T1000 (cell line): ENCODE measurements around the gene AMOTL2.
A peak's percentile ranks its signal among the peaks of the same experiment; 100 is the strongest.

Experiments used
- DNase-seq: peaks from one replicate; lab custom pipeline; 2025; ENCODE audit warnings: mixed read lengths; lab: John Stamatoyannopoulos, UW

The AMOTL2 gene

GRCh38 chr3:134374105-134374790, at the start of gene AMOTL2:
Gene AMOTL2 (minus strand): TSS chr3:134374447. CDS start chr3:134371433, 3,014 bp downstream.
- DNase-seq, result peak; percentile 91

- DNase-seq, result no peak
These were observed 48.9 kb upstream of the AMOTL2 start for GRCh38 chr3:134423153-134423552.

DNA sequence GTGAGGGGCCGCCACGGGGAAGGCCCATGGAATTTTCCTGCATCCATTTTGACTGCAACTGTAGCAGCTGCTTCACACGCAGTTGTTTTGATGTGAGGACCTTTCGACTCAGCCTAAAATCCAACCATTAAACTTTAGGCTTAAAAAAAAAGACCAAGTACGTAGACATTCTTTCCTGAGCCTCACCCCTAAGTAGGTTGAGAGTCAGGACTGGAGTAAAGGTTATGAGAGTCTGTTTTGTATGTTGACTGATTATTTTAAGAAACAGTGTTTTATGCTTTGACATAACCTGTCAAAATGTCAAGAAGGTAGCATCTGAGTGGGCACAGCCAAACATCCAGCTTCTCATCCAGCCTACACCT, 45.7 kb upstream of the AMOTL2 start:
- DNase-seq, result no peak

- no peak for DNase-seq
These were observed 45.1 kb upstream of the AMOTL2 start for GRCh38 chr3:134419214-134419959.

- no peak for DNase-seq
These were observed 34.8 kb upstream of the AMOTL2 start for GRCh38 chr3:134409041-134409440.

- DNase-seq, result no peak
These were observed 33.0 kb upstream of the AMOTL2 start for GRCh38 chr3:134407239-134407625.

GRCh38 chr3:134406331-134407238, 32.3 kb upstream of the AMOTL2 start:
- no peak for DNase-seq

GRCh38 chr3:134404366-134404885, 30.2 kb upstream of the AMOTL2 start:
- no peak for DNase-seq

DNA sequence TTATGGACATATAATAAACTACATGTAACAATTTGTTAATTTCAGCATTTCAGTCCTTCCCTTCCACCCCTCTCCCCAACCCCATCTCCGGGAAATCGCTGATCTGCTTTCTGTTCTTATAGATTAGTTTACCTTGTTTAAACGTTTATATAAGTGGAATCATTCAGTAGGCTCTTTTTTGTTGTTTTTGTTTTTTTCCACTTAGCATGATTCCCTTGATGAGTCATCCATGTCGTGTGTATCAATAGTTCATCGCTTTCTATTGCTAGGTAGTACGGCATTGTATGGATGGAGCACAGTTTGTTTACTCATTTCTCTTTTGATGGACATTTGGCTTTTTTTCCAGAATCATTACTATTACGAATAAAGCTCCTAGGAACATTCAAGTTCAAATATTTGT, 23.5 kb upstream of the AMOTL2 start:
- DNase-seq, result no peak

DNA sequence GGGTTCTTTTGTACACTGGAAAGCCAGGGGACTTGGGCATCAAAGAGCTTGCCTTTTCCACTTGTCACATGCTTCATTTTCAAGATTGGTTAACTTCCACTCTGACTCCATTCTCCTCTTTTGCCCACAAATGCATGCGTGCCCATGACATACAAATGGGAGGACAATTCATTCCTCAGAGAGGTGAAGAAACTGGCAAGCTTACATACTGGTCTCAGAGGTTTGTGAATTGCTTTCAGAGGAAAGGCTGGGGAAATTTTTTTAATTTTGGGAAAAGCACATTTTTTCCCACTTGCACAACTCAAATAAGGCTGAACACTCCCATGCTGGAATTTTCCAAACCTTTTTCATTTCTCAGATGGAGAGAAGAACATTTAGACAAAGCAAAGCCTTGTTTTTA, 20.9 kb upstream of the AMOTL2 start:
- no peak for DNase-seq

DNA sequence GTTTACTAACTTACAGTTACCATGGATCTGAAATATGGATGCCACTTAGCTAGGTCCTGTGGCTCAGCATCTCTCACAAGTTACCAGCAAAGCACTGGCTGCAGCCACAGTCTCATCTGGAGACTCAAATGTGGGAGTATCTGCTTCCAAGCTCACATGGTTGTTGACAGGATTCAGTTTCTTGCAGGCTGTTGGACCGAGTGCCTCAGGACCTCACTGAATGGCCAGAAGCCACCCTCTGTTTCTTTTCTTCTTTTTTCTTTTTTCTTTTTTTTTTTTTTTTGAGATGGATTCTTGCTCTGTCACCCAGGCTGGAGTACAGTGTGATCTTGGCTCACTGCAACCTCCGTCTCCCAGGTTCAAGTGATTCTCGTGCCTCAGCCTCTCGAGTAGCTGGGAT, 20.1 kb upstream of the AMOTL2 start:
- no peak for DNase-seq

- no peak for DNase-seq
These were observed 18.8 kb upstream of the AMOTL2 start for GRCh38 chr3:134393074-134393473.

DNA sequence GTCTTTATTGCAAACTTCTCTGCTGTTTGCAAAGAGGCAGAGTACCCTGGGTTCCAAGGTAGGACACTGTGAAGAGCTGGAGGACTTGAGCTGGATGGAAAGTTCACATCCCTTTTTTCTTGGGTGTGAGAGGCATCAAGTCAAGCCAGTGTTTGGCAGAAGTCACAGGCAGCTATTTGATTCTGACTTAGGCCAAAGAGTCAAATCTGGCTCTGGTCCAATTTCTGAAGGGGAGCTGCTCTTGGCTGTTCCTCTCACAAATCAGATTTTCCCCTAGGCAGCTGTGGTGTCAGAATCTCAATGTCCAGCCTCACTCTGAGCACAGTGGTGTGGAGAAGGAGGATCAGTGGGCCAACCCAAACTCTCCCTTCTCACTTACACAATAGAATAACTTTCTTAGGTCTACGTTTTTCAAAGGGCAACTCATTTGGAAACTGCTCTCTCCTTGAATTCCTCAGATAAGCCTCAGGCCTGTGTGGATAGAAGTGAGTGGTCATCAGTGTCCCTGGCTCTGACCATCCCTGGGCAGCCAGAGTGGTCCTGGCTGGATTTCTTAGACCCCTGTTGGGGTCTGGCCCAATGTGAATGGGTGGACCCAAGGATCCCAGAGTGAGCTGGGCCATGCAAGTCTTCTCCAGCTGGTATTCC, 18.2 kb upstream of the AMOTL2 start:
- DNase-seq, result no peak

DNA sequence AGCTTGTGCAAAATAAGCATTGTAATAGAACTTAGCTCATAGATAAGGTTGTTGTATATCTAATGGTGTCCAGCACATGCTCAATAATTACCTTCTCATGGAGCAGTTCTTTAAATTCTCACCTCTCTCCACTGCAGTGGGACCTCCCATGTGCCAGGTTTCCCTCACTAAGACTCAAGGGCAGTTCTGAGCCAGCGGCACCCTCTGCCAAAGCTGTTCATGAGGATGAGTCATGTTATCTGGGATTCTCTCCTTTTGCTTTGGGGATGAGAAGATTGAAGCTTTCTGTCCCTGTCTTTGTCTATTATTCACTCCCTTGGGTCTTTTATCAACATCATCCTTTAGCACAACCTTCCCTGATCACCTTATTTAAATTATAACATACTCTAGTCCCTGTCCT, 15.6 kb upstream of the AMOTL2 start:
- DNase-seq, result no peak

- no peak for DNase-seq
These were observed 14.7 kb upstream of the AMOTL2 start for GRCh38 chr3:134388788-134389485.

DNA sequence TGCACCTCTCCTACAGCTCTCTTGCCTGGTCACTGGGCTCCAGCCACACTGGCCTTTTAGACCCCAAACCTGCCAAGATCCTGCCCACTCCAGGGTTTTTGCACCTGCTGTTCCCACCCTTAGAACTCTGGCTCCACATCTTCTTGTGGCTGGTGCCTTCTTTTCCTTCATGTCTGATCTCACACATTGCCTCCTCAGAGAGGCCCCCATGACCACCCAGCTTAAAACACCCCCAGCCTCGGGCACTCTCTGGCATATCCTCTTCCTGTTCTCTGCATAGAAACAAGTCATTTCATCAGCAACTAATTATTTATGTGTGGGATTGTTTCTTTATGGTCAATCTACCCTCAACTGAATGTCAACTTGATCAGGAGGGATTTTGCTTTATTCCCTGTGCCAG, 14.0 kb upstream of the AMOTL2 start:
- DNase-seq, result no peak

DNA sequence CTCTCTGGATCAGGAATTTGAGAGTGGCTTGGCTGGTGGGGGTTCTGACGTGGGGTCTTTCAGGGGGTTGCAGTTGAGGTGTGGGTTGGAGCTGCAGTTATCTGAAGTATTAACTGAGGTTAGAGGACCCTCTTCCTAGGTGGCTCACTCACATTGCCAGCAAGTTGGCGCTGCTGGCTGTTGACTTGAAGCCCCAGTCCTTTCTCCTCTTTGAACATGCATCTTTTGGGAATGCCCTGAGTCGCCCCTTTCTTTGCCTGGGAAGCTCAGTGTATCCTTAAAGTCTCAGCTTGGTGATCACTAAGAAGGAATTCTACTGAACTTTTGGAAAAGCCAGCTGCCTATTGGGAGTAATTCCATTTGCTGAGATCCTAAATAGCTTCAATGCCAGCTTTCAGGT, 13.0 kb upstream of the AMOTL2 start:
- DNase-seq, result no peak

GRCh38 chr3:134384963-134385362, 10.7 kb upstream of the AMOTL2 start:
- DNase-seq, result no peak

DNA sequence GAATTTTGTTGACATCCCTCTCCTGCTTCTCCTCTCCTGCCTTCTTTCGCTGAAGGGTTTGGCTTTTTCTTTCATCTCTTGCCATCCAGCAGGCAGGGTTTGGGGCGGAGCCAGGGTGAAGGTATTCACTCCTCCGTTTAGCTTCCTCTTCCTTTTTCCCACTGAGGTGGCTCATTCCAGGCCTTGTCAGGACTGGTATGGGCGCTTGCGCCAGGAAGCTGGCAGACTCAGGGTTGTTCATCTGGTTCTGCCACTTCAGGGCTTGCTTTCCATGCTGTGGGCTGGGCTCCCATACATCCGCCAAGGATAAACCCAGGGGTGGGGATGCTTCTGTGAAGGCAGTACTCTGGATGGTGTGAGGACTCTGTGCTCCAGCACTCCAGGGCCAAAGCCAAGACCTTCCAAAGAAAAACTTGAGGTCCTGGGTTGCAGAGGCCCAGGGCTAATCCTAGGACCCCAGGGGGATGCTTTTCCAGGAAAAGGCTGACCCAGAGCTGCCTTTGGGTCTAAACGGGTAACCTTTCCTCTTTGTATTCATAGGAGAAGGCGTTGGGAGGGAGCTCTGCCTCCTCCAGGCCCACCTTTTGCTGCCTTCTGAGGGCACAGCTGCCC, 7.7 kb upstream of the AMOTL2 start:
- DNase-seq, result no peak

DNA sequence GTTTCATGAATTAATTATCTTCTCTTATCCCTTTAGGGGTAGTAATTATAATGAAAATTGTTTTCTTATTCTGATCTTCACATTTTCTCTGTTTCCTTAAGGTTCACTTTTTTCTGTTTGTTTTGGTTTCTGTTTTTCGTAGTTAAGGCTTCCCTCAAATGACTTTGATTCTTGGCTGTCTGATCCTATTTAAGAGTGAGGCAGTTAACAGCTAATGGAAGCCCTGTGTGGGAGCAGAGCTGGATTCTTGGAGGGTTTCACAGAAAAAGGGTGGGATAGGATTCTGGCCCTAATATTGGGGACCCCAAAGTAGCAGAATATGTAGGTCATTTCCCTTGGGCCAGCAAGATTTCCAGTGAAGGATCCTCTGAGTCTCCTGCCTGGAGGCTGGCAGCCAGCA, 6.8 kb upstream of the AMOTL2 start:
- no peak for DNase-seq

DNA sequence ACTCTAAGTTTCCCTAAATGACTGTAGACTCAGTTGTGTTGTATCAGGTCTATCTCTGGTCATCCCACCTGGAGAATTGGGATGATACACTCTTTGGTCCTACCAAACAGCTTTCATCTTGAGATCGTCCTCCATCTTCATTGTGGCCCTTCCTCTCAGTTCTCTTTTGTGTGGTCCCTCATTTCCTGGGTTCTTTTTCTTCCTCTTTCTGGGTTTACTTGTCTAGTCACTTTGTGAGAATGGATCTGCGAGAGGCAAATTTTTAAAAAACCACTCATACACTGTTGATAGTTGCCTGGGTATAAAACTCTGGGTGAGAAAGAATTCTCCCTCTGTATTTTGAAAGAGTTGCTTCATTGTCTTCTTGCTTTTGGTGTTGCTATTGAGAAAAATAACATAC, 6.0 kb upstream of the AMOTL2 start:
- DNase-seq, result no peak
